Skin of body (tissue), 2 donors: ENCODE data around the gene AMN1. TPM values are rescaled to one million over a fixed set of nuclear protein-coding genes. Genes with fewer than 3 reads are reported as not detected.
A peak's percentile ranks its signal among the peaks of the same experiment; 100 is the strongest.
"Not testable (repeated sequence)": the region's sequence is repeated elsewhere in the genome, so short reads cannot be mapped to it uniquely, and the experiment has no call there.

ENCODE experiments used
- DNase-seq: peaks from one replicate; lab custom pipeline; 2025; lab: John Stamatoyannopoulos, UW
- total RNA-seq: library from RNA; depleted of rRNA; stranded (reverse); fragments of >200 nt; gene quantifications from one replicate; pipeline ENCODE4 v1.2.3, GENCODE V29; 2014

Gene AMN1
- total RNA-seq, 1 donor from 2014 or later = 12.0 TPM

DNA sequence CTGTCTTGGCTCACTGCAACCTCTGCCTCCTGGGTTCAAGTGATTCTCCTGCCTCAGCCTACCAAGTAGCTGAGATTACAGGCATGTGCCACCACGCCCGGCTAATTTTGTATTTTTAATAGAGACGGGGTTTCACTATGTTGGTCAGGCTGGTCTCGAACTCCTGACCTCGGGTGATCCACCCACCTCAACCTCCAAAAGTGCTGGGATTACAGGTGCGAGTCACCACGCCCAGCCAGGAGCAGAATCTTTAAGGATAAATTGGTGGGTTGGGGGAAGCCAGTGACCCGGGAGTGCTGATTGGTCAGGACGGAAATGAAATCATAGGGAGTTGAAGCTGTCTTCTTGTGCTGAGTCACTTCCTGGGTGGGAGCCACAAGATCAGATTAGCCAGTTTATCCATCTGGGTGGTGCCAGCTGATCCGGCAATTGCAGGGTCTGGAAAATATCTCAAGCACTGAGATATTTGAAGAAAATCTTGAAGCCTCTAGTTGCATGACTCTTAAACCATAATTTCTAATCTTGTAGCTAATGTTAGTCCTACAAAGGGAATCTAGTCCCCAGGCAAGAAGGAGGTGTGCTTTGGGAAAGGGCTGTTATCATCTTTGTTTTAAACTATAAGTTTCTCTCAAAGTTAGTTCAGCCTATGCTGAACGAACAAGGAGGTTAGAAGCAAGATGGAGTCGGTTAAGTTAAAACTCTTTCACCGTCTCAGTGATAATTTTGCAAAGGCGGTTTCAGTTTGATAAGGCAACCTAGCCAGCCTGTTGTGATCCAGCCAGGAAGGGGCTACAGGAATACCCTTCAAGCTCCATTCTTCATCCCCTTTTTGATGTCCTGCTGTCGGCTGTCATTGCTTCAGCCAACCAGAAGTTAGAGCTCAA lies 5.0 kb upstream of the AMN1 start:
- DNase-seq = not testable (repeated sequence)

DNA sequence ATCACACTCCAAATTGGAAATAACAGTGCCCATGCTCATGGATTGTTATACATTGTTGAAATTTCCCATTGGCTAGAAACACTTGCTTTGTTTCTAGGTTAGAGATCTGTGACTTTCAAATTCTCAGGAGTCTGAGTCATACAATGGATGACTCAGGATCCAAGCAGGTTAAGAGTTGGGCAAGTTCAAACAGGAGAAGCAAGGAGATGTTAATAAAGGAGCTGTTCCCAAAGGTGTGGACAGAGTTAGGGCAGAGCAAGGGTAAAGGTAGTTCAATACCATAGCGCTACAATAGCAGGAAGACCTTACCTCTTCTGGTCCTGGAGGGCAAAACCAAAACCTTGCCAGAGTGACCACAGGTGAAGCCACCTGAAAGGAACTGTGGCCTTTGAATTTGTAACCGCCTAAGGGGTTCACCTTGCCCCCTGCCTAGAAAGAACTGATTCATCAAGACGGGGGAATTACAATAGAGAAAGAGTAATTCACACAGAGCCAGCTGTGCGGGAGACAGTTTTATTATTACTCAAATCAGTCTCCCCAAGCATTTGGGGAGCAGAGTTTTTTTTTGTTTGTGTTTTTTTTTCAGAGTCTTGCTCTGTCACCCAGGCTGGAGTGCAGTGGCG lies 4.2 kb upstream of the AMN1 start:
- no peak for DNase-seq

- not testable (repeated sequence) for DNase-seq
Observed at GRCh38 chr12:31731203-31731602, 2.4 kb upstream of the AMN1 start.

- DNase-seq = no peak
Observed at GRCh38 chr12:31729705-31730104, 884 bp upstream of the AMN1 start.

DNA sequence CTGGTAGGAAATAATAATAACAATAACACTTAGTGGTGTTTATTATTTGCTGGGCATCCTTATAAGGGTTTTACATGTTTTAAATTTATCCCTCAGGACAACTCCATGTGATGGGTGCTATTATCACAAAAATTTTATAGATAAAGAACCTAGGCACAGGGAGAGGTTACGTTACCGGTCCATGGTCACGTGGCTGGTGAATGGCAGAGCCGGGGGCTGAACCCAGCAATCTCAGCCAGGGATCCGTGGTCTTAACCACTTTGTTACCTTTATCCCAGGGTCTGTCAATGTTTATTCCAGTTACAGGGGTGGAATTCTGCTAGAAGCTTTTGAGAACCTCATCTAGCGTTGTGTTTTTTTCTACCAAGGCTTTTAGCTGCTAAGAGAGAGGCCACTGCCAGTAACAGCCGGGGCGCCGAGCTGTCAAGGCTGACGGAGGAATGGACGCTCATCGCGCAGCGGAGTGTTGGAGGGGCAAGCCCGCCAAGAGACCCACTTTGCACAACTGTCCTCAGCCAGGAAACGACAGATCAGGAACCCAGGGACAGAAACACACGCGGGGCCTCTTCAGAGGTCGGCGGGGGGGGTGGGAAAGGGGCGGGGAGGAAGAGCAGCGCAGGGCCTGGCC lies 418 bp downstream of the AMN1 start:
- DNase-seq = peak; percentile 83

- DNase-seq = no peak
Observed at GRCh38 chr12:31727192-31727591, 1.6 kb downstream of the AMN1 start.

GRCh38 chr12:31726575-31726974 lies 2.2 kb downstream of the AMN1 start:
- DNase-seq = no peak

DNA sequence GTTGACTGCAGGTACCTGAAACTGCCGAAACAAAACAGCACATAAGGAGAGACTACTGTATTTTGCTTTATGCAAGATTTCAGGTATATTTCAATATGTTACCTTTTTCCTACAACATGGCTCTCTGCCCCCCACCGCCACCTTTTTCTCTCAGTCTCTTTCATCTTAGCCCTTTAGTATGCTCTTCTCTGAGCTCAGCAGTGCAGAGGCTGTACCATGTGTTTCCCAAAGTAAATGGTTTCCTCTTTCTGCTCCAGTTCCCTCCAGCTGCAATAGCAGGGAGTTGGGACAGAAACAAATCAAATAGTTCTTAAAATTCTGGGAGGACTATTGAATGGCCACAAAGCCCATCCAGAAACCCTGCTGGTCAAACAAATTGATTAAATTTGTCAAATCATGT lies 4.3 kb downstream of the AMN1 start:
- DNase-seq = no peak

DNA sequence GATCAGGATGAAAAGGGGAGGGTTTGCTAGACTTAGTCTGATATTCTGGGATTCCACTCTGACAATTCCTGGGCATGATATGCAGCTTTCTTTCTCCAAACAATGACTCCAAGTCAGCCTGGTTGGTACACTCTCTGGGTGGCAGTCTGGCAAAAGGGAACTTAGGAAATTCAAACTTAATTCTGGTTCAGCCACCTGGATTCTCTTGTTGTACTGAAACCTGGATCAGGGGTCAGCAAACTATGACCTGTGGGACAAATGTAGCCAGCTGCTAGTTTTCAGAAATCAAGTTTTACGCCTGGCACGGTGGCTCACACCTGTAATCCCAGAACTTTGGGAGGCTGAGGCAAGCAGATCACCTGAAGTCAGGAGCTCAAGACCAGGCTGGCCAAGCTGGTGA lies 6.2 kb downstream of the AMN1 start:
- no peak for DNase-seq

DNA sequence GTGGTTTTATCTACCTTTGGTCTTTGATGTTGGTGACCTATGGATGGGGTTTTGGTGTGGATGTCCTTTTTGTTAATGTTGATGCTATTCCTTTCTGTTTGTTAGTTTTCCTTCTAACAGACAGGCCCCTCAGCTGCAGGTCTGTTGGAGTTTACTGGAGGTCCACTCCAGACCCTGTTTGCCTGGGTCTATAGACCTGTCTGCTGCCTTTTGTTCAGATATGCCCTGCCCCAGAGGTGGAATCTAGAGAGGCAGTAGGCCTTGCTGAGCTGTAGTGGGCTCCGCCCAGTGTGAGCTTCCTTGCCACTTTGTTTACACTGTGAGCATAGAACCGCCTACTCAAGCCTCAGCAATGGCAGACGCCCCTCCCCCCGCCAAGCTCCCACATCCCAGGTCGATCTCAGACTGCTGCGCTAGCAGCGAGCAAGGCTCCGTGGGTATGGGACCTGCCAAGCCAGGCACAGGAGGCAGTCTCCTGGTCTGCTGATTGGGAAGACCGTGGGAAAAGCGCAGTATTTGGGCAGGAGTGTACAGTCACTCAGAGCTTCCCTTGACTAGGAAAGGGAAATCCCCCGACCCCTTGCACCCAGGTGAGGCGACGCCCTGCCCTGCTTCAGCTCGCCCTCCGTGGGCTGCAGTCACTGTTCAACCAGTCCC lies 10.2 kb downstream of the AMN1 start:
- not testable (repeated sequence) for DNase-seq

DNA sequence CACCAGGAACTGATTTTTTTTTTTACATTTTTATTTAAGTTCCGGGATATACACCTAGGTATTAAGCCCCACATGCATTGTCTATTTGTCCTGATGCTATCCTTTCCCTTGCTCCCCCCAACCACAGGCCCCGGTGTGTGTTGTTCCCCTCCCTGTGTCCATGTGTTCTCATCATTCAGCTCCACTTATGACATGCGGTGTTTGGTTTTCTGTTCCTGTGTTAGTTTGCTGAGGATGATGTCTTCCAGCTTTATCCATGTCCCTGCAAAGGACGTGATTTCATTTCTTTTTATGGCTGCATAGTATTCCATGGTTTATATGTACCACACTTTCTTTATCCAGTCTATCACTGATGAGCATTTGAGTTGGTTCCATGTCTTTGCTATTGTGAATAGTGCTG lies 11.8 kb downstream of the AMN1 start:
- not testable (repeated sequence) for DNase-seq

DNA sequence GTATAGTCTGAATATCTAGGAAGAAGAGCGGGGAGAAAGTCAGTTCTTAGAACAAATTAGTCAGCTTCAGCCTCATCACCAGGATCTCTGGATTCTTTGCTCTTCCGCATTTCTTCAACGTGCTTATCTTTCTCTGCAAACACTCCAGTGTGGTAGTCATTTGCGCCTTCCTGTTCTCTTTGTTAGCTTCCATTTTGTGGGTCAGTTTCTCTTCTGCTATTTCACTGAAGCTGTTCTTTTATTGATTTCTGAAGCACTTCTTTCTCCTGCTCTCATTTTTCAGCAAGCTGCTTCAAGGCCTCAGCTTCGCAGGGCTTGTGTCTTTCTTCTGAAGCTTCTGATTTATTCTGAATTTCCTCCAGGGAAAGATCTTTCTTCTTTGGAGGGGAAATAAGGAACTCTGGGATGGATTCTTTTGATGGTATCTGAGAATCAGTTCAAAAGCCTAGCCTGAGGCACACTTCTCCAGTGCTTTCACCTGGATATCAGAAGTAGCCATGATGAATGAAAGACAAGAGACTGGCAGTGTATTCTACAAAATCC lies 13.5 kb downstream of the AMN1 start:
- DNase-seq = no peak

DNA sequence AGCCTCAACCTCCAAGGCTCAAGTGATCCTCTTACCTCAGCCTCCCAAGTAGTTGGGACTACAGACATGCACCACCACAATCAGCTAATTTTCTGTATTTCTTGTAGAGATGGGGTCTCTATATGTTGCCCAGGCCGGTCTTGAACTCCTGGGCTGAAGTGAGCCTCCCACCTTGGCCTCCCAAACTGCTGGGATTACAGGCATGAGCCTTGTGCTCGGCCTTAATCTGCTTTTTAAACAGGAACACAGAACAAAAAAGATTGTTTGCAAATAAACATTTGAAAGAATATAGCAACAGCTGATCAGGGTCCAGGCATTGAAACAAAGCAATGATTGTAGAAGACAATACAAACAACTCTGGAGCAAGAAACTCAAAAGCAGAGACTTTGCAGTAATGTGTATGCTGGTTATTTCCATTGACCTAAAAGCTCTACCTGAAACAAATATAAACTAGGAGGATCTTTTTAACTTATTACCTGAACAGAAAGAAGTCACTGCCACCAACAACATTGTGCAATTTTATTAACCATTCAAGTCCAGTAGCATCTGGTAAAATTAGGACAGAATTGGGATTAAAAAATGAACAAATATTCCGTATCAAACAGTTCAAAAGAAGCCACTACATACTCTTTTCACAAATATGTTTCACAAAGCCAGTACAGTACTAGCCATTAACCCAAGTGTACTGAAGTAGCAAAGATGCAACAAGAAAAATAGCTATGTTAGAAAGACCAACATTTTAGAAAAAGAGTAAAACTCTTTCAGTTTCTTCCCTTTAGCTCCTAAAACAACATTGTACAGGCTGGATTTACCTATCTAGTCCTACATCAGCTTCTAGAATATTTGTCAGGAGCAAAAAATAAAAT lies 14.2 kb downstream of the AMN1 start:
- no peak for DNase-seq

GRCh38 chr12:31712877-31713276 lies 15.9 kb downstream of the AMN1 start:
- DNase-seq = no peak

DNA sequence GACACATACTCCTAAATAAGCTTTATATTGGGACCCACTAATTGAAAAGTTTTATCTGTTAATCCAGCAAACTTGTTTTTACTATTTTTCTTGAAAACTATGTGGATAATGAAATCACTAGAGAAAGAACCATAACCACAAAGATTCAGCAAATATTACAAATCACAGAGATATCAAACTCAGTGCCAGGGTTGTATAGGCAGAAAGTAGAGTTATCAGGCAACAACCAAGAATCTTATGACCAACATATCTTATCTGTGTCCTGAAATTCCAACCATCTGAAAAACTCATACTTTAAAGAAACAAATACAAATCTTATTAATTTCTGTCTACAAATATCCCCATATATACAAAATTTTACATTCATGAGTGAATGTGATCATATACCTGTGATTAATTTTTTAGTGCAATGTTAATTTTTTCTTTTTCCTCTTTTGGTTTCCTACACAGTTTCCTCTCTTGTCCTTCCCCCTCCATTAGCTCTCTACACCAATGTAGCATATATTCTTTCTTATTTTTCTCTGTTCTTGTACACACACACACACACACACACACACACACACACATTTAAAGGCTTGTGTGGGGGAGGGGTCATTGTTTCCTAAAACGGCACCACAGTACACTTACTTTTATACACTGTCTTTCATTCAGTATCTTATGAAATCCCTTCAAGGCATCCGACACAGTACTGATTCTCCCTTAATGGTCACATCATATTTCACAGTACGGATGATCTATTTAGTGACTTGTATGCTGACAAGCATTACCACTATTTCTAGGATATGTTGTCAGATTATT lies 18.6 kb downstream of the AMN1 start:
- DNase-seq = no peak

DNA sequence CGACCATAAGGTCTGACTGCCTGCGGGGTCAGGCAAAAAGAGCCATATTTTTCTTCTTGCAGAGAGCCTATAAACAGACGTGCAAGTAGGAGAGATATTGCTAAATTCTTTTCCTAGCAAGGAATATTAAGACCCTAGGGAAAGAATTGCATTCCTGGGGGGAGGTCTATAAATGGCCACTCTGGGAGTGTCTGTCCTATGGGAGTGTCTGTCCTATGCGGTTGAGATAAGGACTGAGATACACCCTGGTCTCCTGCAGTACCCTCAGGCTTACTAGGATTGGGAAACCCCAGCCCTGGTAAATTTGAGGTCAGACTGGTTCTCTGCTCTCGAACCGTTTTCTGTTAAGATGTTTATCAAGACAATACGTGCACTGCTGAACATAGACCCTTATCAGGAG lies 20.7 kb downstream of the AMN1 start:
- not testable (repeated sequence) for DNase-seq

DNA sequence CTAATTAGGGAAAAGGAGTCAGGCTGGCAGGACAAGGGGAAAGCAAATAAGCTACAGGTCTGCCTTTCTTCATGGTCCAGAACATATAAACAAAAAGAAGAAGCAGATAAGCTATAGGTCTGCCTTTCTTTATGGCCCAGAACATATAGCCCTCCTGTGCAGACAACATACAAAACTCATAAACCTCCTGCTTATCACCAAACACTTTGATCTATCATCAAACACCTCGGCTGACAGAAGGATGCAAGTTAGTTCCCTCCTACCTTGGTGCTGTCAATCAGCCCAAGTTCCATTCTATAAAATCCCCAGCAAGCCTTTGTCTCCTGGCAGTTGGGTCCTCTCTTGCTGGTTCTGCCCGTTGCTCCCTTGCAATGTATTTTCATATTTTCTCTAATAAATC lies 23.2 kb downstream of the AMN1 start:
- DNase-seq = no peak

GRCh38 chr12:31702047-31702446 lies 26.8 kb downstream of the AMN1 start:
- DNase-seq = no peak

DNA sequence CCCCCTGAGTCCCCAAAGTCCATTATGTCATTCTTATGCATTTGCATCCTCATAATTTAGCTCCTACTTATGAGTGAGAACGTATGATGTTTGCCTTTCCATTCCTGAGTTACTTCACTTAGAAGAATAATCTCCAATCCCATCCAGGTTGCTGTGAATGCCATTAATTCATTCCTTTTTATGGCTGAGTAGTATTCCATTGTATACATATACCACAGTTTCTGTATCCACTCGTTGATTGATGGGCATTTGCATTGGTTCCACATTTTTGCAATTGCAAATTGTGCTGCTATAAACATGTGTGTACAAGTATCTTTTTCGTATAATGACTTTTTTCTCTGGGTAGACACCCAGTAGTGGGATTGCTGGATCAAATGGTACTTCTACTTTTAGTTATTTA lies 38.9 kb downstream of the AMN1 start:
- DNase-seq = not testable (repeated sequence)

DNA sequence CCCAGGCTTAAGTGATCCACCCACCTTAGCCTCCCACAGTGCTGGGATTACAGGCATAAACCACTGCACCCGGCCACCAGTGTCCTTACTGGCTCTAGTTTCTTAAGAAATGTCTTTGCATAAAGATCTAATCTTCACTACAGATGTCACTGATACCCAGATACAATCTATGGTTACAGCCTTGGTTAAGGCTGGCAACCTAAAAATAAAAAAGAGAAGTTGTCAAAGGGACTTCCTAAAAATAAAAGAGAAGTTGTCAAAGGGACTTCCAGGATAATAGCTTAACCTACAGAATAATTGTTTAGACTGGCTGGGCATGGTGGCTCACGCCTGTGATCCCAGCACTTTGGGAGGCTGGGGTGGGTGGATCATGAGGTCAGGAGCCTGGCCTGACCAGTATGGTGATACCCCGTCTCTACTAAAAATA lies 41.7 kb downstream of the AMN1 start:
- DNase-seq = no peak
